Glomerular endothelial cell (primary cell): ENCODE data around the gene NFIC. TPM values are rescaled to one million over a fixed set of nuclear protein-coding genes. Genes with fewer than 3 reads are reported as not detected.
"Not testable (repeated sequence)": the region's sequence is repeated elsewhere in the genome, so short reads cannot be mapped to it uniquely, and the experiment has no call there.

Source experiments
- DNase-seq: peaks from one replicate; pipeline ENCODE4 v3.0.0-alpha.2; 2011; ENCODE audit warnings: low read depth, low spot score; ENCODE audit errors: extremely low read depth
- total RNA-seq: library from RNA; depleted of rRNA; stranded (reverse); fragments of >200 nt; gene quantifications from 2 replicates; pipeline ENCODE4 v1.2.3, GENCODE V29; 2015

NFIC gene
- total RNA-seq, 1 donor from 2014 or later = 48.8 TPM

- no peak for DNase-seq
Observed at GRCh38 chr19:3336680-3337523, 29.5 kb upstream of the NFIC start.

- DNase-seq = no peak
Observed at GRCh38 chr19:3338541-3339181, 27.7 kb upstream of the NFIC start.

- no peak for DNase-seq
Observed at GRCh38 chr19:3340340-3340739, 26.0 kb upstream of the NFIC start.

GRCh38 chr19:3342246-3342645 lies 24.1 kb upstream of the NFIC start:
- DNase-seq = no peak

GRCh38 chr19:3342962-3343361 lies 23.4 kb upstream of the NFIC start:
- DNase-seq = not testable (repeated sequence)

GRCh38 chr19:3343619-3344502 lies 22.5 kb upstream of the NFIC start:
- no peak for DNase-seq

GRCh38 chr19:3344608-3345598 lies 21.5 kb upstream of the NFIC start:
- DNase-seq = no peak

GRCh38 chr19:3345850-3346460 lies 20.4 kb upstream of the NFIC start:
- no peak for DNase-seq

GRCh38 chr19:3346677-3347353 lies 19.6 kb upstream of the NFIC start:
- DNase-seq = no peak

- no peak for DNase-seq
Observed at GRCh38 chr19:3348042-3348441, 18.3 kb upstream of the NFIC start.

- not testable (repeated sequence) for DNase-seq
Observed at GRCh38 chr19:3348469-3348868, 17.9 kb upstream of the NFIC start.

GRCh38 chr19:3350014-3350663 lies 16.2 kb upstream of the NFIC start:
- DNase-seq = no peak

GRCh38 chr19:3351702-3352447 lies 14.5 kb upstream of the NFIC start:
- DNase-seq = no peak

GRCh38 chr19:3353493-3353892 lies 12.9 kb upstream of the NFIC start:
- no peak for DNase-seq

GRCh38 chr19:3356805-3357204 lies 9.6 kb upstream of the NFIC start:
- no peak for DNase-seq

- no peak for DNase-seq
Observed at GRCh38 chr19:3357271-3357991, 9.0 kb upstream of the NFIC start.

GRCh38 chr19:3357992-3358688 lies 8.2 kb upstream of the NFIC start:
- DNase-seq = no peak
